Activated CD4-positive, alpha-beta T cell treated with anti-CD3 and anti-CD28 coated beads for 4 hours (primary cell): Measurements from ENCODE around the gene CTNNA3.

Experiments used
- DNase-seq, 2 donors: peaks; one replicate each; pipeline ENCODE4 v3.0.0-alpha.2; 2020

CTNNA3 gene

DNA sequence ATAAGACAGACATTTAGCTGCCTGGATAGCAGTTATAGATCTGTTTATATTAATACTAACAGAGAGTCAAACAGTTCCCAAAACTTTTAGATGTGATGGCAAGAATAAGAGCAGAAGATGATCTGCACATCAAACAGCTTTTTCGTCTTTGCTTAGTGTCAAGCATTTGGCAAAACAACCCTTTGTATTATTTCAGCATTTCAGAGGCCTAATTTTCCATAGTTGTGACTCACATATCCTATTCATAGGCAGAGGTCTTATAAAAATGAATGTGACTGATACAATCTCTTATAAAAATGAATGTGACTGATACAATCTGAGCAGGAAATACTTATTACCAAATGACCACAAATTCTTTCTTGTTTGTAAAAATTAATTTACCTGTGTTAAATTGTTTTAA lies 699.0 kb downstream of the CTNNA3 start:
- DNase-seq: no peak

DNA sequence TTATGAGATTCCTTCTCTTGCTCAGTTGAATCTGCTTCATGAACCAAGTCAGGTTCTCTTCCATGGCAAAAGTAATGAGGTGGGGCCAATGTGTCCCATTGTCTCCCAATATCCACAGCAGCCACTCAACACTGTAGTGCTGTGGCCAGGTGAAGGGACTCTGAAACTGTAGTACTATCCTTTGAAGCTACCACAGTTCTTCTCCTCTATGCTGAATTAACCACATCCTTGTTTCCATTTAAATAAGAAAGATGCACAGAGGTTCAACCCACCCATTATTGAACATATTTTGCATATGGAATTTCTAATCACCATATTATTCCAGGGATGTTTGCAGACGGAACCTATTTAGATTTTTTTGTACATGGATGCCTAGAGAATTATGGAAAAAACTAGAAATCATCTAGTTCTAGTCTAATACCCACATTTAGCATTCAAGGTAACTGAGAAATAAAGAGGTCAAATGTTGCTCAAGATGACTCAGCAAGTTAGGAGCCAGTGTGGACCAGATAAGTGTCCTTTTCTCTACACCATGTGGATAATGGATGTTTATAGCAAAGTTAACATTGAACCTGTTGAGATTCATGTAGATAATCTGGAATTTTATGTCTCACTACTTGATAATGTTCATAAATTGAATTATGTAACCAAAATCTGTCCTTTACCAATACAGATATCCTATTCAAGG lies 705.7 kb downstream of the CTNNA3 start:
- no peak for DNase-seq

DNA sequence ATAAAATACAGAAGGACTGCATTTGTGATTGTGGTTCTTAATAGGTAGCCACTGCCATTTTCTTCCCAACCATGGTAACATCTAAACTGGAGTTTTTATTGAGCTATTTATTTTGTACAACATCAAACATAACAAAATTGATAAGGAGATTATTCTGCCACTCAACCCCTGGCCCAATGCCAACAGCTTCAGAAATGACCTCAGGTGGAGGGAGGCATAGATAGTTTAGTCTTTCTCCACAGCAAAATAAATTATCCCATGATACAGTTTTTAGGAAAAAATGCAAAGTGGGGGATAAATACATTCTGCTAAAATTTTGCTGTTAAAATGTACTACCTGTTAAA lies 712.5 kb downstream of the CTNNA3 start:
- no peak for DNase-seq

DNA sequence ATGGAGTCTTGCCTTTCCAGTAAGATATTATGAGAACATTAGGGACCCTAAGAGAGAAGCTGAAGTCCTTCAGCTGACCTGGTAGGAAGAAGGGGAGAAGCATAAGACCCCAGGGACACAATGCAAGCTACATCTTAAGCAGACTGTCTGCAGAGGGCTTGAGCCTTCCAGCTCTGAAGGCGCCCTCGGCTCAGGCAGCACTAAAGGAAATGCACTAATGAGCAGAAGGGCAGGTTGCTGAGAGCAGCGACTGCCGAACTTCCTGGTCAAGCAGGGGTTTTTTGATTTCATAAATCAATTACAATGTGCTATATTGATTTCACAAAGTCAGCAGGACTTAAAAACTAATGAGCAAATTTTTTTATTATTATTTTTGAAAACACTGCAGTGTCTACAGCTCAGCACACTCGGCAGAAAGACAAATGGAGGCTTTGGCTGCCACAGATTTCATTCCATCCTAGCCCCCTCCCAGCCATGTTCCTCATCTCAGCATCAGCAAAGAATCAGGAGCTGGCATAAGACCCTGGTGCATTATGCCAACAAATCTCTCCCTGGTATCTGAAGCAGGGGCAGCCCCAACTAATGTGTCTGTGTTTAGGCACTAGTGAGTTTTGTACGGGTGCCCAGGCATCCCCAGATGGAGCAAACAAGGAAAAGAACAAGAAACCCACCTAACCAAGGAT lies 713.1 kb downstream of the CTNNA3 start:
- DNase-seq: no peak

DNA sequence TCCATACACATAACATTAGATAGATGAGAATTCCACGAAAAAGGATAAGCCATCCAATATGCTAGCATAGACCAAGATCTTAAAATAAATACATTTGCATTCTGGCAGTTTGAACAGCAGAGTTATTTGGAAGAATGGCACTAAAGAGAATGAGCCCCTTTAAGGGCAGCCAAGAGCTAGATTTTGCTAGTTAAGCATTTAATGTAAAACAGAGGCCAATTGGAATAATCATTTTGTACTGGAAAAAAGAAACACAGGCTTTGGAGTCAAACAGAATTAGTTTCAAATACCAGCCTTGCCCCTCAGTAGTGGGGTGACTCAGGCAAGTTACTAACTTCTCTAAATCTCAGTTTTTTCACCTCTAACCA lies 714.0 kb downstream of the CTNNA3 start:
- no peak for DNase-seq

DNA sequence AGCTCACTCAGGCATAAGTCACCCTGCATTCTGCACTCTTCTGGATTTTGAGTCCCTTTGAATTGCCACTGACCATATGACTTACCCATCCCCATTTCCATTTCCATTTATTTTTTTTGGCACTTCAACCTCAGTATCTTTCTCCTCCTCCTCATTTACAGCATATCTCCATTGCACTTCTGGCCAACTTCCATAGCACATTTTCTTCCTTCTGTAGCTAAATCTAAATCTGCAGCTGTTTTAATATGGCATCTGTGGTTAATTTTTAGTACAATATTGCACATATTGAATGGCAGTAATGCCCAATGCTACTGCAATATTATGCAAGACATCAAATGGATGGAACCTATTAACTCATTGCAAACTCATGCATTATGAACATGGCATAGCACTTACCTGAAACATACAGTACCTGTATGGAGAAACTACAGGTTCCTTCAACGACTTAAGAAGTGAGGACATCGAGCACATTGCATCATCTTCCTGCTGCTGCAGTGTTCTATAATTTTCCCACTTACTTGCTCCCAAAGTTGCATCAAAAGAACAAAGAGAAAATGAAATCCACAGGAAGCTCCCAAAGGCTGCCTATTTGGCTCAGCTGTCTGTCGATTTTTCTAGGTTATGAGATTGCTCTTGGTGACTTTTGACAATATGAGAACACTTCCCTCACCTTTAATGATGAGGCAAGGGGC lies 714.5 kb downstream of the CTNNA3 start:
- DNase-seq: no peak

DNA sequence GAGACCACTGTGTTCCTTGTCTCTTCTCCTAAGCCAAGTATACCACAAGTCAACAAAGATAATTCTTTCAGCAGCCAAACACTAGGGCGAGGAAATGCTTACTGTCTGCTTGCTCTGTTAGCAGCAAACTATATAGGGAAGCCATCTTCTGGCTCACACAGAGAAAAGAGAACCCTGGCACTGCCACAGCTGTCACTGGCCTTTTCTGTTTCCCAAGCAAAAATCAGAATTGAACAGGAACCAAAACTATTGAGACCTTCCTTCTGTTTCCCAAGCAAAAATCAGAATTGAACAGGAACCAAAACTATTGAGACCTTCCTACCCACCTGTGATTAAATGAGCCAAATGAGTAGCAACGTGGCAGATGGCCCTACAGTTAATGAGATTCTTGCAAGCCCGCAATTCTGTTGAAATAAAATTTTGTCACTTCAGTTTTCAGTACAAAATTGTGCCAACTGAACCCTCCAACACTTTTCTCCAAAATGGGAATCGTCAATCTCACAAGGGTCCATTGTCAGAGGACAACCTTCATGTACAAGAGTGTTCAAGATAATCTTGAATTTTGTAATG lies 715.7 kb downstream of the CTNNA3 start:
- no peak for DNase-seq

DNA sequence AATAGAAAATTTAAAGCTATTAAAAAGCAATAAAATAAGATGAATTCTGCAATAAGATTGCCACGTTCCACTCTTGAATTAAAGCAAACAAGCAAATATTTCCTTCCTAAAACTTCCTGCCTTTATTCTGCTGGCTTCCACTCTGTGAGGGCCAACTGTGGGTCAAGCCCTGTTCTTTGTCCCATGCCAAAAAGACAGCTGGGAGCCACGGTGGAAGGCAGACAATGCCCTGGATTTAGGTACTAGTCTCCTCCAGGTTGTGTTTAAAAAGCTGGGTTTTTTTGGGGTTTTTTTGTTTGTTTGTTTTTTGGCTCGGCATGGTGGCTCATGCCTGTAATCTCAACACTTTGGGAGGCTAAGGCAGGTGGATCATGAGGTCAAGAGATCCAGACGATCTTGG lies 731.0 kb downstream of the CTNNA3 start:
- DNase-seq: no peak

DNA sequence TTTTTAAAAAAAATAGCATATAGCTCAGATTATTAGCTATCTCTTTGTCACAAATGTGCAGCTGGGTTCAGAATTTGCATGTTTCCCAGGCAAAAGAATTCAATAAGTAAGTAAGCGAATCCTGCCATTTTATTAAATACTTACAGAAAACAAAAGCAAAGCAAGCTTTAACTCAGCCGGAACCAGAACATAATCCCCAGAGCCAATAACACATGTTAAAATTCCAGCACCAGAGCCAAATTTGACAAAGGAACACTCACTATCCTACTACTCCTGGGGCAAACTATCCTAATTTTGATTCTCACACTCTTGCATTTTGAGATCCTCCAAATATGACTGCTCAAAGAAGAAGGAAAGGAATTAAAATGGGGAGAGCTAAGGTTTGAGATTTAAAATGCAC lies 737.5 kb downstream of the CTNNA3 start:
- DNase-seq: no peak

DNA sequence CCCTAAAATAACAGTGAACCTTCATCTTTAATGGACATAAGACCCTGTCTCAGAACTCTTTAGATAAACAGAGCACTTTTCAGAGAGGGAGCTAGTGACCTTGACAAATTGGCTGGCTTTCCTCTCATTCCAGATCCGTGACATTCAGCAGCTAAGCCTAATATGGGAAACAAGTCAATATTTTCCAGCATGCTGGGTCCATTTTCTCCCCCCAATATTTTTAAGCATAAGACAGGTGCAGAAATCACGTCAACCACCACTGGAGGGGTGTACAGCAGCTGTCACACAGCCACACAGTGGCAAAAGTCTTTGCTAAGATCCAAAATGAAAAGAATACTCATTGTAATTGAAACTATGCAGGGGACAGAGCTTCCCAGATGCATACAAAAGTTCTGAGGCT lies 744.1 kb downstream of the CTNNA3 start:
- DNase-seq: no peak

DNA sequence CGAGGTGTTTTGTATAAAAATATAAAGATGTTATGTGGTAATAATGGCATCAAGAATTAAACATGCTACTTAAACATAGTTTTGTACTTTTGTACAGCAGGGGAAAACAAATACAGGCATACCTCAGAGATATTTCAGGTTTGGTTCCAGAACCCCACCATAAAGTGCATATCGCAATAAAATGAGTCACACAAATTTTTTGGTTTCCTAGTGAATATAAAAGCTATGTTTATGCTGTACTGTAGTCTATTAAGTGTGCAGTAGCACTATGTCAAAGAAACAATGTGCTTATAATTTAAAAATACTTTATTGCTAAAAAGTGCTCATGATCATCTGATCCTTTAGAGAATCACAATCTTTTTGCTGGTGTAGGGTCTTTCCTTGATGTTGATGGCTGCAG lies 752.4 kb downstream of the CTNNA3 start:
- no peak for DNase-seq

DNA sequence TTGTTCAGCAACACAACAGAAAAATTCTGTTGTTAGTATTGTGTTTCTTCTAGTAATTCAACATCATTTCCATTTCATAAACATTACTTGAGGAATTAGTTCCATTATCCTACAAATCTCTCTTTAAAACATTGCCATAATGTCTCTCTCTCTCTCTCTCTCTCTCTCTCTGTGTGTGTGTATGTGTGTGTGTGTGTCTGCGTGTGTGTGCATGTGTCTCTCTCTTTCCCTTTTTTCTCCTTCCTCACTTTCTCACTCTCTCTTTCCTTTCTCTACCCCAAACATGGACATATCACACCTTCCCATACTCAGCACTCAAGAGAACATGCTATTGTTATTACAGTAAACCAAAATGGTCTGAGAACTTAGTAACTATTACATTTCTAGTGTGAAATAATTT lies 753.6 kb downstream of the CTNNA3 start:
- DNase-seq: no peak

DNA sequence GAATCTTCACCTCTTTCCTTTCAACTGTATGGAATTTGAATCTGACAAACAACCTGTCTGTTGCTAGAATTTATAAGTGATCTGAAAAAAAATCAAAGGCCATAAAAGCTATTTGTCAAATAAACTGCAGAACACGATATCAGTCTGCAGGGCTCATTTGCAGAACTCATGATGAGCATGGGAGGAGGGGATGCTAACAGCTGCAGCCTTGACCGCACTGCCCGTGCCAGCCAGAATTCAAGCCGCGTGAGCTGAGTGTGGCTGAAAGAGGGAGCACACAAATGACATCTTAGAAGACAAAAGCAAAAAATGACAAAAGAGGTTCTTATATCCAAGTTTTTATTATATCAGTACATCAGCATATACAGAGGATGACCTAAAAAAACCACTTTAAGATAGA lies 754.5 kb downstream of the CTNNA3 start:
- no peak for DNase-seq

DNA sequence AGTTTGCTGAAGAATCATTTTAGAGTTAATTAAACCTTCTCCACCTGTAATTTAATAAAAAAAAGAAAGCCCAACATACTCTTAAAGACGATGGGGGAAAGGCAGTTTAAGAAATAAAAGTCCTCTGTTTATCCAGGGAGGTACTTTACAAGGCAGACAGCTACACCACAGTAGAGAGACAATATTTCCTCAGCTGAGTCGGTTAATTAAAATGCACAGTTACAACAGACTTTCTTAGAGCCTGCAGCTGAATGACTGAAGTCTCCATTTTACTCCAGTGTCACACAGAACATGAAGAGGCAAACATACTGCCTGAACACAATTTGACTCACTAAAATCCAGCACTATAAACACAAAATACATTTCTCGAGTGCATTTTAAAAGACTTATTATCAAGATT lies 755.0 kb downstream of the CTNNA3 start:
- DNase-seq: no peak

DNA sequence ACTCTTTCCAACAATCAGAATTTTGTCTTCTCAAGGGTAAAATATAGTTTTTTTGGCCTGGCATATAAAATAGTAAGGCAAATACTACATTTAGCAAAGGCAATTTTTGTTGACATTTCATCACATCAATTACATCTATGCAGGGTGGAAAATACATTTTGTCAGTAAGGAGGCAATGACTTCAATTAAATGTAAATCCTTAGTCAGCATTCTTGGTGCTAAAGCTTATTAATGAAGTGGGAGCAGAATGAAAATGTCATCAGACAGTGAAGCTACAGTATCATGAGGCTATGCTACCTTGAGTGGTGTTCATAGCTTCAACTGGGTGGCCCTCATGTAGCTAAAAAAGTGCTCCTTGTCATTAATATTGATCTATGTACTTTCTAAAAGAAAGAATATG lies 761.3 kb downstream of the CTNNA3 start:
- no peak for DNase-seq

DNA sequence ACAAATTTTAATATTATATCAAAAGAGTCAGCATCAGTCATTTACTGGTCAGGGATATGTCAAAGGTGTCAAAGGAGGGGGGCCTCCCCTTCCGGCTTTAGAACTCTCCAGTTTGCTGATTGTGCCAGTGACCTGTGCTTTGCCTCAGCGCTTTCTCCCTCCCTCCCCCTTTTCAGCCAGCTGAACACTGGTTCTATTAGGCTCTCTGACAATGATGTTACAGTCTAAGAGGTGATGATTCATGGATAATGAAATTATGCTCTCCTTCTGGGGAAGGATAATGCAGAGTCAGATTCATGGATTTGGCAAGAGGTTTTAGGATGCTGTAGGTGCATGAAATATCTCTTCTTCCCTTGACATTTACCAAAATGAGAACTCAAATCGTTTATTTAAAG lies 764.0 kb downstream of the CTNNA3 start:
- no peak for DNase-seq

DNA sequence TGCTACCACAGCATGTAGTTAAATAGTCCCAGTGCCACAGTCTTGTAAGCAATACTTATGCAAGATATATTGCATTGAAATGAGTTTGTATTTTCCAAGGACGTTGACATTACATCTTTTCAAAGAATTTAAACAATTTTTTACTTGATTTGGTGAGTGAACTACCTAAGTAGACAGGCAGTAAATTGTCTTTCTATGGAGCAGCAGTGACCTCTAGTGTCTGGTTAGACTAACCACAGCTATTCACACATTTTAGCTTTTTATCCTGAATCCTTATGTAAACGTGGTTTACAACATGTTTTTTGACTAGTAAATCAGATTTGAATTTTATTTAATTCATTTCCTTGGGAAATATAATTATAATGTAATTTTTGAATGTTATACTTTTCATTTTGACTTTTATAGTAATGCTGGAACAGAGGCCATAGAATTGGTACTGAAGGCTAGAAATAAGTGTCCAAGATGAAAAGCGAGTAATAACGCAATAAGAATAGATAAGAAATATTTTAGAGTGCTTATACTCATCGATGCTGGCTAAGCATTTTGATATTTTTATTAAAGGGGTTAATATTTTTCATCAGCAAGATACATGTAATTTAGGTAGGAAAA lies 764.6 kb downstream of the CTNNA3 start:
- DNase-seq: no peak

DNA sequence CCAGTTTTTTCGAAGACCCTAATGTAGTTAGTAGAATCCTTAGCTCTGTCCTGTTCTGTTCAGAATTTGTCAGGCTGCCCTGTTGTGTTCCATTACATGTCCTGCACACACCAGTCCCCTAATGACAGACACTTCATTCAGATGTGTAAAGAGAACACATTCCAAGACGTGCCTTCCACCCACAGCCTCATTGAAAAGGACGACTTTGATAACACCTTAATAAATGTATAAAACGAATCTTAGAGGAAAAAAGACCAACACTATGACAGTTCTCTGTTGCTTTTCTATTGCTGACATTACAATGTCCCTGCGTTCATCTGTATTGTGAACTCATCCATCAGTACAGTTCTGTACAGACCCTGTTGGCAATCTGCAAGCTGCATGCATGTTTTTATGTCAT lies 766.6 kb downstream of the CTNNA3 start:
- DNase-seq: no peak

DNA sequence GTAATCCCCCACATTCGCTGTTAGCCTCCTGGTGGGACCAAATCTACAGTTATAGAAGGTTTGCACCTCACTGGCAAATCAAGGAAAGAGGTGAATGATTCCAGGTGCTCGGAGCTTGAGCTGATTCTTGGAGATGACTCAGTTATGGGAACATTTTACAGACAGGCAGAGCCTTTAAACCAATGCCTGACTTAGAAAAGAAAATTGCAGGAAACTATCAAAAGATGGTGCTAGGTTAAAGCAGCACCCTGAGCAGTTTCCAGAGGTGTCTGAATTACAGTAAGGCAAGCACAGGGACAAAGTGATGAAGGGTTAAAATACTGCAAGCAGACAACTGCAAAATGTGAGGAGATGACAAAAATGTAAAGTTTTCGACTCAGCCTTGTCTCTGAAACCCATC lies 767.2 kb downstream of the CTNNA3 start:
- DNase-seq: no peak

DNA sequence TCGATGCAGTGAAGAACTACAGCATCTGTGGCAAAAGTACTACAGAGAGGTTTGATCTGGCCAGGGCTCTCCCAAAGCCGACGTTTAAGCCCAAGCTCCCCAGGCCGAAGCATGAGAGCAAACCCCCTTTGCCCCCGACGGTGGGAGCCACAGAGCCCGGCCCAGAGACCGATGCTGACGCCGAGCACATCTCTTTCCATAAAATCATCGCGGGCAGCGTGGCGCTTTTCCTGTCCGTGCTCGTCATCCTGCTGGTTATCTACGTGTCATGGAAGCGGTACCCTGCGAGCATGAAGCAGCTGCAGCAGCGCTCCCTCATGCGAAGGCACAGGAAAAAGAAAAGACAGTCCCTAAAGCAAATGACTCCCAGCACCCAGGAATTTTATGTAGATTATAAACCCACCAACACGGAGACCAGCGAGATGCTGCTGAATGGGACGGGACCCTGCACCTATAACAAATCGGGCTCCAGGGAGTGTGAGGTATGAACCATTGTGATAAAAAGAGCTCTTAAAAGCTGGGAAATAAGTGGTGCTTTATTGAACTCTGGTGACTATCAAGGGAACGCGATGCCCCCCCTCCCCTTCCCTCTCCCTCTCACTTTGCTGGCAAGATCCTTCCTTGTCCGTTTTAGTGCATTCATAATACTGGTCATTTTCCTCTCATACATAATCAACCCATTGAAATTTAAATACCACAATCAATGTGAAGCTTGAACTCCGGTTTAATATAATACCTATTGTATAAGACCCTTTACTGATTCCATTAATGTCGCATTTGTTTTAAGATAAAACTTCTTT lies 767.8 kb downstream of the CTNNA3 start:
- DNase-seq: no peak

DNA sequence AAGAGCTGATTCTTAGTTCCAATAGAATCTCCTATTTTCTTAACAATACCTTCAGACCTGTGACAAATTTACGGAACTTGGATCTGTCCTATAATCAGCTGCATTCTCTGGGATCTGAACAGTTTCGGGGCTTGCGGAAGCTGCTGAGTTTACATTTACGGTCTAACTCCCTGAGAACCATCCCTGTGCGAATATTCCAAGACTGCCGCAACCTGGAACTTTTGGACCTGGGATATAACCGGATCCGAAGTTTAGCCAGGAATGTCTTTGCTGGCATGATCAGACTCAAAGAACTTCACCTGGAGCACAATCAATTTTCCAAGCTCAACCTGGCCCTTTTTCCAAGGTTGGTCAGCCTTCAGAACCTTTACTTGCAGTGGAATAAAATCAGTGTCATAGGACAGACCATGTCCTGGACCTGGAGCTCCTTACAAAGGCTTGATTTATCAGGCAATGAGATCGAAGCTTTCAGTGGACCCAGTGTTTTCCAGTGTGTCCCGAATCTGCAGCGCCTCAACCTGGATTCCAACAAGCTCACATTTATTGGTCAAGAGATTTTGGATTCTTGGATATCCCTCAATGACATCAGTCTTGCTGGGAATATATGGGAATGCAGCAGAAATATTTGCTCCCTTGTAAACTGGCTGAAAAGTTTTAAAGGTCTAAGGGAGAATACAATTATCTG lies 768.6 kb downstream of the CTNNA3 start:
- no peak for DNase-seq

DNA sequence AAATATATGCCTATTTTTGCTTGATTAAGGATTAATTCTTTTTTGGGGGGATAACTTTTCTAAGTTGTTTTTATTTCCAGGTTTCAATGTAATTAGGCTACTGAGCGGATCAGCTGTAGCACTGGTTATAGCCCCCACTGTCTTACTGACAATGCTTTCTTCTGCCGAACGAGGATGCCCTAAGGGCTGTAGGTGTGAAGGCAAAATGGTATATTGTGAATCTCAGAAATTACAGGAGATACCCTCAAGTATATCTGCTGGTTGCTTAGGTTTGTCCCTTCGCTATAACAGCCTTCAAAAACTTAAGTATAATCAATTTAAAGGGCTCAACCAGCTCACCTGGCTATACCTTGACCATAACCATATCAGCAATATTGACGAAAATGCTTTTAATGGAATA lies 769.2 kb downstream of the CTNNA3 start:
- DNase-seq: no peak
